Adrenal gland (tissue), 12 donors: Measurements from ENCODE around the gene DOHH. TPM values are rescaled to one million over a fixed set of nuclear protein-coding genes. Genes with fewer than 3 reads are reported as not detected.

Experiments
- DNase-seq, 7 donors: peaks; one replicate each; pipeline ENCODE4 v3.0.0-alpha.2; 2019 to 2020
- H3K27ac ChIP-seq, 5 donors: fragments of 200-600 bp; sonication (generic) in 4 of 5; 1 replicate in 3 of 5; 2 replicates in 2 of 5; pipeline versions ENCODE4 v1.5.1 to v1.8.0; 2016 to 2020; ENCODE audit warnings: mild to moderate bottlenecking in 1 of 5
- H3K27me3 ChIP-seq: fragments of 200-600 bp; 2 replicates; pipeline ENCODE4 v1.8.0; 2021
- H3K36me3 ChIP-seq, 2 donors: fragments of 200-600 bp; replicated peaks in 1 of 2; 1 replicate in 1 of 2; 2 replicates in 1 of 2; pipeline versions ENCODE4 v1.5.1 to v1.8.0; 2018 to 2022
- H3K4me1 ChIP-seq, 2 donors: fragments of 200-600 bp; replicated peaks in 1 of 2; 1 replicate in 1 of 2; 2 replicates in 1 of 2; pipeline versions ENCODE4 v1.5.1 to v1.8.0; 2018 to 2021
- H3K4me3 ChIP-seq, 4 donors: fragments of 200-600 bp; sonication (generic) in 3 of 4; one replicate each; pipeline ENCODE4 v1.5.1; 2016 to 2018
- H3K9me3 ChIP-seq, 3 donors: fragments of 200-600 bp; sonication (generic) in 1 of 3; replicated peaks in 1 of 3; 1 replicate in 2 of 3; 2 replicates in 1 of 3; pipeline versions ENCODE4 v1.5.1 to v1.8.0; 2016 to 2021
- POLR2A ChIP-seq, 2 donors: fragments of 450-650 bp; IDR thresholded peaks; one replicate each; pipeline ENCODE4 v1.6.1; 2017; ENCODE audit warnings: antibody characterized with exemption in 2 of 2, mild to moderate bottlenecking in 2 of 2, moderate library complexity in 1 of 2
- WGBS, 4 donors: extraction: QIAGEN DNeasy Blood & Tissue Kit in 2 of 4; methylation state at CpG; one replicate each; pipeline versions ENCODE4 v1.1.5 to v1.1.7; 2013 to 2017; 5-methylcytosine and 5-hydroxymethylcytosine counted together
- intact Hi-C, 2 donors: fragments of 100-400 bp; cut with DNase I; formaldehyde crosslinking; loops; one replicate each; pipeline versions ENCODE4 v1.14.1 to v1.15.0; 2022 to 2023
- polyA plus RNA-seq, 3 donors: library from polyadenylated mRNA; stranded (reverse); fragments of 200-250 nt in 2 of 3; fragments of 350-450 nt in 1 of 3; fragmentation: Illumina TruSeq in 1 of 3; extraction: RNeasy Lipid Tissue Mini Kit (QIAGEN cat#74804) in 1 of 3; gene quantifications; one replicate each; pipeline ENCODE4 v1.2.3, GENCODE V29; 2013 to 2014
- total RNA-seq, 9 donors: library from RNA; depleted of rRNA in 4 of 9; stranded (reverse); fragments of >200 nt in 4 of 9; fragments of 120-200 nt in 1 of 9; fragmentation: NEBNext Ultra II Directional in 1 of 9; extraction: Animal tissue kit (Norgen Biotek cat#: 25700) in 1 of 9; gene quantifications; one replicate each; pipeline versions ENCODE4 v1.1.0 to v1.2.4, GENCODE V29; 2013 to 2023
- TF ChIP-seq, protein P1 (sequence below), 6 experiments: fragments of 450-650 bp in 4 of 6; fragments of 200-600 bp in 2 of 6; sonication (generic) in 1 of 6; IDR thresholded peaks; 1 replicate in 5 of 6; 2 replicates in 1 of 6; pipeline versions ENCODE4 v1.5.1 to v1.8.0; 2016 to 2021; ENCODE audit warnings: antibody characterized with exemption in 6 of 6, mild to moderate bottlenecking in 2 of 6, moderate library complexity in 1 of 6
- donor health status: healthy with polysubstance abuse.
- donor health status: Bipolar disorder and iron deficiency.
- donor health status: DM: yes; HTN: yes; CAD: no.
- donor health status: DM: no; HTN: no; CAD: no.
- donor health status: DM: no; HTN: no; CAD: no.
- donor health status: DM: yes; HTN: yes; CAD: no.

Gene DOHH
- total and polyA plus RNA-seq, 12 donors, result 0.92 to 22.8 (median 13.8) TPM

DNA sequence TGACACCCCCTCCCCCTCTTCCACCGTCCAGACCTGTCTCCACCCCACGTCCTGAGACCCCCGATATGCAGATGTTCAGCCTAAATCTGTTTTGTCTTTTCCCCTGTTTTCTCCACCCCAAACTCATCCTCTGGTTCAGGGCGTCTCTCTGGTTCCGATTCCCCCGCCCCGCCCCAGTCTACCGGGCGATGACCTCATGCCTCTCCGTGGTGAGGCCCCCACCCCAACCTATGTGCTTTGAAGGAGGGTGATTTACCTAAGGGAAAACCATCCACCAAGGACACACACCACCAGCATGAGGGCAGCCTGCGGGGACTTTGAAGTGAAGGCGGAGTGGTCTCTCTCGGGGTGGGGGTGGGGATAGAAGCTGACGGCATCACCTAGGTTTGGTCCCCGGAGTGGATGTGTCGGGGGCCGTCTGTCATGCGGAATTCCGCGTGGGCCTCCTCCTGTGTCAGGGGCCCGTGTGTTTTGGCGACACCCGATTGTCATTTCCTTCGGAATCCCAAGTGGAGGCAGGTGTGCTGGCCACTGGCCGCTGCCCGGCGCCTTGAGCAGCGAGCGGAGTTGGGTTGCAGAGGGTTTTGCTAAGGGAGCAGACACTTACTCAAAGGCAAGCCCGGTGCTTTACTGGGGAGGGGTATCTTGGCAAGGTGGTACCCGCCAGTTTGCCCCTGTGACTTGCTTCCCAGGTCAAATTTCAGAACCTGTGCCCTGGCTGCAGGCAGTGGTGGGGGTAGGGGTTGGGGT, 7.1 kb upstream of the DOHH start:
- DNase-seq, result peak in 6 of 7 donors; percentile 45 to 77 (median 60)
- Histone ChIP-seq H3K27me3 (no peaks in the 10 kb centered on the region), H3K9me3 (no peaks in the 10 kb centered on the region), H3K4me3 (peak overlapping the region in 2 of 4 donors; percentile 50 to 99), H3K36me3 (peaks cover 0 to 14% of the 10 kb centered on the region in 2 donors), H3K27ac (peak overlapping the region in 4 of 5 donors; percentile 15 to 97 (median 92)), H3K4me1 (peaks cover 42 to 46% of the 10 kb centered on the region in 2 donors)
- WGBS, 4 donors, result 22 to 34% (median 27%) methylated on average over 21 to 31 of the region's 31 CpGs
- intact Hi-C loops, result no loop called here
- TF ChIP-seq, protein P1, sequence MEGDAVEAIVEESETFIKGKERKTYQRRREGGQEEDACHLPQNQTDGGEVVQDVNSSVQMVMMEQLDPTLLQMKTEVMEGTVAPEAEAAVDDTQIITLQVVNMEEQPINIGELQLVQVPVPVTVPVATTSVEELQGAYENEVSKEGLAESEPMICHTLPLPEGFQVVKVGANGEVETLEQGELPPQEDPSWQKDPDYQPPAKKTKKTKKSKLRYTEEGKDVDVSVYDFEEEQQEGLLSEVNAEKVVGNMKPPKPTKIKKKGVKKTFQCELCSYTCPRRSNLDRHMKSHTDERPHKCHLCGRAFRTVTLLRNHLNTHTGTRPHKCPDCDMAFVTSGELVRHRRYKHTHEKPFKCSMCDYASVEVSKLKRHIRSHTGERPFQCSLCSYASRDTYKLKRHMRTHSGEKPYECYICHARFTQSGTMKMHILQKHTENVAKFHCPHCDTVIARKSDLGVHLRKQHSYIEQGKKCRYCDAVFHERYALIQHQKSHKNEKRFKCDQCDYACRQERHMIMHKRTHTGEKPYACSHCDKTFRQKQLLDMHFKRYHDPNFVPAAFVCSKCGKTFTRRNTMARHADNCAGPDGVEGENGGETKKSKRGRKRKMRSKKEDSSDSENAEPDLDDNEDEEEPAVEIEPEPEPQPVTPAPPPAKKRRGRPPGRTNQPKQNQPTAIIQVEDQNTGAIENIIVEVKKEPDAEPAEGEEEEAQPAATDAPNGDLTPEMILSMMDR (IDR thresholded peaks at IDR 0.05), result no peak
- TF ChIP-seq POLR2A (IDR thresholded peaks at IDR 0.05), result no peak

DNA sequence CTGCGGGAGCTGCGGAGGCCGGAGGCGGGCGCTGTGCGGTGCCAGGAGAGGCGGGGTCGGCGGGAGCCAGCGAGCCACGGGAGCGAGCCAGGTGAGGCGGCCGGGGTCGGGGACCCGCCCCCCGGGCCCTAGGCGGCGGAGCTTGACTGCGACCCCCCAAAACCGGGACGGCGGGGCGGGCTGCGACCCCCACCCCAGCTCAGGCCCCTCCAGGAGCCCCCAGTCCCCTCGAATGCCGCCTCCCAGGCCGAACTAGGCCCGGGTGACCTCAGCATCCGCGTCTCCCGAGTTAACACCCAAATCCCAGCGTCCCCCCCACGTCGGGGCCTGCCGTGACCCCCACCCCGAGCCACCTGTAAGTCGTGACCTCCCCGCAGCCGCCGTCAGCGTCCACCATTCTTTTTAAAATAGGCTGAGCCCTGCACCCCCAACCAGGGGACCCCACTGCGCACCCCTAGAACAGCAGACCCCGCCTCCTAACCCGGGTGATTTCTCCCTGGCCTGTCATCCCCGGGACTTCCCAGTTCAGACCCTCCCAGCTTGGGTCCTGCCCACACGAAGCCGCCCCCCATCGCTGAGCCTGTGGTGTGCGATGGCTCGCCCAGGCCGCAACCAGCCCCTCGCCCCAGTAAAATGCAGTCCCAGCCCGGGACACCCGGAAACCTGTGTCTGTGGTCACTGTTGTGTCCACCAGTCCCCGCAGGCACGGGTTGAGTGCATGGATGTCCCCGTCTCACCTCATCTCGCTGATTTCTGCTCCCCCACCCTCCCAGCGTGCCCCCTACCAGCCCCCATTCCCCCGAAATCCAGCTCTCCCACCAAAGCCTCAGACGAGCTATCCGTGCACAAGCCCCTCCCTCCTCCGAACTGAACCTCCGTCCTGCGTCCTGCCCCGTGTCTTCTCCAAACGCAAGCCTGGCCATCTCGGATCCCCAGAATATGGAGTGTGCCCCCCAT, 6.2 kb upstream of the DOHH start:
- H3K27me3 ChIP-seq, result no peaks in the 10 kb centered on the region
- H3K4me3 ChIP-seq, result peak overlapping the region; percentile 18 to 99 (median 38)
- intact Hi-C loops, result no loop called here
- whole genome bisulfite sequencing, 4 donors, result 0 to 1% (median 1%) methylated on average over 22 to 69 of the region's 69 CpGs
- H3K27ac ChIP-seq, result peak overlapping the region in 4 of 5 donors; percentile 72 to 97 (median 92)
- peaks cover 34 to 40% of the 10 kb centered on the region in 2 donors for H3K4me1 ChIP-seq
- peaks cover 0 to 14% of the 10 kb centered on the region in 2 donors for H3K36me3 ChIP-seq
- DNase-seq, result peak; percentile 41 to 80 (median 58)
- peak; percentile 15 to 72 for TF ChIP-seq POLR2A (IDR thresholded peaks at IDR 0.05)
- TF ChIP-seq, protein P1 (IDR thresholded peaks at IDR 0.05), result no peak
- no peaks in the 10 kb centered on the region for H3K9me3 ChIP-seq

- peak within 1 kb of the TSS; percentile 54 to 99 (median 66) for H3K4me3 ChIP-seq
- peak in 1 of 2 donors; percentile 91 for TF ChIP-seq POLR2A (IDR thresholded peaks at IDR 0.05)
- TF ChIP-seq, protein P1 (IDR thresholded peaks at IDR 0.05), result no peak
- H3K4me1 ChIP-seq, result peaks cover 27 to 41% of the 10 kb centered on the region in 2 donors
- peak; percentile 98 to 100 (median 99) for DNase-seq
- no peaks in the 10 kb centered on the region for H3K9me3 ChIP-seq
- H3K36me3 ChIP-seq, result peaks cover 0 to 11% of the 10 kb centered on the region in 2 donors
- H3K27ac ChIP-seq, result peak within 1 kb of the TSS in 4 of 5 donors; percentile 76 to 97 (median 92)
- no peaks in the 10 kb centered on the region for H3K27me3 ChIP-seq
- intact Hi-C loops, result no loop called here
- 1 to 6% (median 2%) methylated on average over 21 to 78 of the region's 79 CpGs for WGBS, 4 donors
Observed at GRCh38 chr19:3505598-3506383, 5.3 kb upstream of the DOHH start, which contains the start of gene FZR1. TSS of gene FZR1 (plus strand) at chr19:3506311. CDS start at chr19:3522990, 16,679 bp downstream.
